ENCODE results near the gene LONP2.

DNA sequence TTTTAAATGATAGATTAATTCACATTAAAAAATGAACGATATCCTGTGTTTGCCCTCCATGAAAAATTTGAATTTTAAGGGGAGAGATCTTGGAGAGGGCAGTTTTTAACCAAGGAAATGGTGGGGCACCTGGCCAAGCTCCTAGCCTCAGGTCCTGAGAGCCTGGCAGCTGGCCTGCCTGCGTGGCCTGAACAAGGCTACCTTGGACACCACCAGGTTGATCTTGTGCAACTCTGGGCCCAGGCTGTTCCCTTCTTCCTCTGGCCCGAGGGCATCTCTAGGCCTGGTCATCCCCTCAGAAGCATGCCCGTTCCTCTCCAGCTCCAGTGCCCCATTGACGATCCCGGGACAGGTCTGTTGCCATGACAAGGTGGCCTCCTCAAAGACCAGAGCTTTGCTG, 33.4 kb upstream of the LONP2 start:
- TF ChIP-seq, protein P1, sequence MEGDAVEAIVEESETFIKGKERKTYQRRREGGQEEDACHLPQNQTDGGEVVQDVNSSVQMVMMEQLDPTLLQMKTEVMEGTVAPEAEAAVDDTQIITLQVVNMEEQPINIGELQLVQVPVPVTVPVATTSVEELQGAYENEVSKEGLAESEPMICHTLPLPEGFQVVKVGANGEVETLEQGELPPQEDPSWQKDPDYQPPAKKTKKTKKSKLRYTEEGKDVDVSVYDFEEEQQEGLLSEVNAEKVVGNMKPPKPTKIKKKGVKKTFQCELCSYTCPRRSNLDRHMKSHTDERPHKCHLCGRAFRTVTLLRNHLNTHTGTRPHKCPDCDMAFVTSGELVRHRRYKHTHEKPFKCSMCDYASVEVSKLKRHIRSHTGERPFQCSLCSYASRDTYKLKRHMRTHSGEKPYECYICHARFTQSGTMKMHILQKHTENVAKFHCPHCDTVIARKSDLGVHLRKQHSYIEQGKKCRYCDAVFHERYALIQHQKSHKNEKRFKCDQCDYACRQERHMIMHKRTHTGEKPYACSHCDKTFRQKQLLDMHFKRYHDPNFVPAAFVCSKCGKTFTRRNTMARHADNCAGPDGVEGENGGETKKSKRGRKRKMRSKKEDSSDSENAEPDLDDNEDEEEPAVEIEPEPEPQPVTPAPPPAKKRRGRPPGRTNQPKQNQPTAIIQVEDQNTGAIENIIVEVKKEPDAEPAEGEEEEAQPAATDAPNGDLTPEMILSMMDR (IDR thresholded peaks at IDR 0.05): no peak
- TF ChIP-seq POLR2A (IDR thresholded peaks at IDR 0.05): no peak

Measured in body of pancreas (tissue), 4 donors.